Astrocyte of the hippocampus (primary cell): ENCODE data around the gene CEP89.
A peak's percentile ranks its signal among the peaks of the same experiment; 100 is the strongest.
"Not testable (repeated sequence)": the region's sequence is repeated elsewhere in the genome, so short reads cannot be mapped to it uniquely, and the experiment has no call there.

Experiments used
- DNase-seq: peaks from one replicate; pipeline ENCODE4 v3.0.0; 2011; ENCODE audit warnings: low read depth, low spot score

The CEP89 gene

DNA sequence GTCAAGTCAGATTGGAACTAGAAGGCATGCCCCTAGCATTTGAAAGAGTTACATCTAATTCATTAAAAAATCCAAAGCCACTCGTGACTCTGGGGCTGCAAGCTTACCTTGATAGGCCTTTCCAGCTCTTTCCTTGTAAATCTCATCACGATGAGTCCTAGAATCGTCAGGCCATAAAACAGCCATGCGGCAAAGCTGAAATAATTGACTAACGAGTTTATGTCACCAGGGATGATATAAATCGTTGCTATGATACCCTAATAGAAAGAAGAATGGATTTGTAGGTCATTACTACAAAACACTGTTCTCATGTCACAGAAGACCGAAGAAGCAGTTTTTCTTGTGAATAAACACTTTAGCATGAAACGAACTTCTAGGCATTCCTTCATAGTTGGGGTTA, 129.7 kb downstream of the CEP89 start:
- DNase-seq = no peak

DNA sequence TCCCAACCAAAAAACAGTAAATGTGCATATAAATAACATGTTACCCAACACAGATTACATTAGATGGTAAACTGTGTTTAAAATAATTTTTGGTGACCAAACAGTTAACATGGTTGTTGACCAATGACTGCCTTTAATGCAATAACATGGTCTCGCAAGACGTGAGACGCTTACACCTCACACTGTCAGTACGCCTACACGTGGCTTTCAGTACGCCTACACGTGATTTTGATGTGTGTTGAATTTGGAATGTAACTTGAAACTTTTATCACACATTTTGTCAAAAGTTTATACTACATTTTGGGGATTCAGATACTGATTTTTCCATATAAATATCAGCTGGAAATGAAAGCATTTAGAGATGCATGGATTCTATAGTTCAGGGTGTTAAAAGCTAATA, 134.2 kb downstream of the CEP89 start:
- DNase-seq = no peak

DNA sequence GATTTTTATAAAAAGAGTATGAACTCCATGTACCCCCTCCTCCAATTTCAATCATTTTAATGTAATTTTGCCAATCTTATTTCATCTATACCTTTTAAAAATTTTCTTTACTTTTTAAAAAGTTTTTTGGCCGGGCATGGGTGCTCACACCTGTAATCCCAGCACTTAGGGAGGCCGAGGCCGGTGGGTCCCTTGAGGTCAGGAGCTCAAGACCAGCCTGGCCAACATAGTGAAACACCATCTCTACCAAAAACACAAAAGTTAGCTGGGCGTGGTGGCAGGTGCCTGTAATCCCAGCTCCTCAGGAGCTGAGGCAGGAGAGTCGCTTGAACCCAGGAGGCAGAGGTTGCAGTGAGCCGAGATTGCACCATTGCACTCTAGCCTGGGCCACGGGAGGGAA, 138.4 kb downstream of the CEP89 start:
- DNase-seq = not testable (repeated sequence)

DNA sequence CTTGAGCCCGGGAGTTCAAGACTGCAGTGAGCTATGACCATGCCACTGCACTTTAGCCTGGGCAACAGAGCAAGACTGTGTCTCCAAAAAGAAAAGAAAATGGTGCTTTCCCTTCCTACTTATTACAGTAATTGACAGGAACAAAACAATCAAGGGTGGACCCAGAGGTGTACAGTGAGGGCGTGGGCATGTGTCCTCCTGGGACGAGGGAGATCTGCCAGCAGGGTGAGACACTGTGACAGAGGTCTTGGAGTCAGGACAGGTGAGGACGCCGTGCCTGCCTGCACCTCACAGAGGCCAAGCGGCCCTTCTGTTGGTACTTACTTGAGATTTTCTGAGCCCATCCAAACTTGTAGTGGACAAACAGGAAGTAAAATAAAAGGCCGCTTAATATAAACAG, 138.9 kb downstream of the CEP89 start:
- DNase-seq = not testable (repeated sequence)

DNA sequence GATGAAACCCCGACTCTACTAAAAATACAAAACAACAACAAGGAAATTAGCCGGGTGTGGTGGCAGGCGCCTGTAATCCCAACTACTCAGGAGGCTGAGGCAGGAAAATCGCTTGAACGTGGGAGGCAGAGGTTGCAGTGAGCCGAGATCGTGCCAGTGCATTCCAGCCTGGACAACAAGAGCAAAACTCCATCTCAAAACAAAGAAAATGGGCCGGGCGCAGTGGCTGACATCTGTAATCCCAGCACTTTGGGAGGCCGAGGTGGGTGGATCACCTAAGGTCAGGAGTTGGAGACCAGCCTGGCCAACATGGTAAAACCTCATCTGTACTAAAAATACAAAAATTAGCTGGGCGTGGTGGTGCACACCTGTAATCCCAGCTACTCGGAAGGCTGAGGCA, 139.7 kb downstream of the CEP89 start:
- not testable (repeated sequence) for DNase-seq

GRCh38 chr19:32831611-32832010, 140.1 kb downstream of the CEP89 start:
- DNase-seq = no peak

DNA sequence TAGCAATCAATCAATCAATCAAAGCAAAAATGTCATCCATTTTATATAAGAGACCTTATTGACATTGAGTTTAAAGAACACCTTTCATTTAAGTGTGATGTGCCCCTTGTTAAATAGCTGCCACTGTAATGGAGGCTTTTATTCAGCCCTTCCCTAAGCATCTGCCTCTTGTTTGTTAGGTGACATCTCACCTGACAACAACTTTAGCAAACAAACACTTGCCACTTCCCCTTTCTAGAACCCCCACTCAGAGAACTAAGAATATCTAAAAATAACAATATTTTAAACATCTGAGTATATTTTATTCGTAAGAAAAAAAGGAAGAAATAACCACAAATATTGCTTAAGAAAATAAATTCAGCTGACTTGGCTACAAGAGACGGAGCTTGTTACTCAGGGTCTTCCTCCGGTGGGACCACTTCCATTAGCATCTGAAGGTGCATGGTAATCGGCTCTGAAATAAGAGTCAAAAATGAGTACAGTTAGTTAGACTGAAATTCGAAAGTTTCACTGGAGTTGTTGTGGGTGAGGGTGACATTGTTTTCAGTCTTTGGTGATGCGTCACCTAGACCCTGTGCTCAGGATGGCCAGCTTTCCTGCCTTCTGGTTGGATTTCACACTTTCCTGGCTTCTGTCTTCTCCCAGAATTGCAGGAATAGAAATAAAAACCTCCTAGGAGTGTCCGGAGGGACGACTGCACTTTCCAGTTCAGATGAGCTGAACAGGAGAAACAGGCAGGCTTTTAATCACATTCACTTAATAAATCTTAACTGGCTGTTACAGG, 141.3 kb downstream of the CEP89 start:
- DNase-seq = peak; percentile 87

GRCh38 chr19:32829345-32829896, 142.3 kb downstream of the CEP89 start:
- no peak for DNase-seq

GRCh38 chr19:32828643-32829344, 143.0 kb downstream of the CEP89 start:
- no peak for DNase-seq

DNA sequence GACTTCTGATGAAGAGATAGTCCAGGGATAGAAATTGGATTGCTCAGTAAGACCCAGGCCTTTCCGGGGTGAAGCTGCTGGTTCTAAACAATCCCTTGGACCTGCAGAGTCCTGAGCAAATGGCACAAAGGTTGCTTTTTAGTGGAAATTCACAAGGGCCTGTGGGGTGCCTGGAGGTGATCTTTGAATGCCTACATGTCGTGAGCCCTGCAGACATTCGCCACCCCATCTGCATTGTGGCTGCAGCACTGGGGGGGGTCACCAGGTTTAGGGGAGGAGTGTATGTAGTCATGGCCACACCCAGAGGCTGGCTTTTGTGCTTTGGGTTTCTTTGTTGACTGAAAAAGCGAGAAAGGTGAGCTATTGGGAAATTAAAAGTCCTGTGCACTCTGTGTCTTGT, 143.6 kb downstream of the CEP89 start:
- DNase-seq = no peak
